Activated effector memory CD4-positive, alpha-beta T cell treated with anti-CD3 and anti-CD28 coated beads, Interleukin-2, amount 50 U/mL, for 16 hours (primary cell): Measurements from ENCODE around the gene COL4A3.

Experiments
- DNase-seq: peaks from one replicate; pipeline ENCODE4 v3.0.0-alpha.2; 2020

The COL4A3 gene

DNA sequence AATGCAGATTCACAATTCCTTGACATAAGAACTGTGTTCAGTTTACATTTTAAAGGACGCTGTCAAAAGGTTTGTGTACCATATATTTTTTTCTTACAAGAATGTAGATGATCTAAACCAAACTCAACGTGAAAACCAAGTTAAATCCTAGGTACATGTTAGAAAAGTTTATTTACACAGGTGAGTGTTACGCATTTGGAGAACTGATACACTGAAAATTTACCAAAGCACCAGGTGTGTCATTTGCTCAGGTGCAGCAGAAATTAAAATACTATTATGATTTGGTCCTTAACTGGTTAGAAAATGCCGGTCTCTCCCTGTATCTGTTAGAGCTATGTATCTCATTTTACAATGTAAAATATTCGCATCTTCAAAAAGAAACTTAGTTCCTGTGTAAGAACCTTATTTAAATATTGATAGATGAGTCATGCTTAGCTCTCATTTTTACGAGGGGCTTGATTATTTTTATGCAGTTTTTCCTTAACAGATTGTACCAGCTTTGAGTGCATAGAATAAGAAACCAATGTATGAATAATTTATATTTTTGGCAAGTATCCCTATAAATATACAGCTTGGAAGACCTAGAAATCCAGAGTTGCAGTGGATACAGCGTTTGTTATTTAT lies 185.7 kb downstream of the COL4A3 start:
- DNase-seq: no peak

DNA sequence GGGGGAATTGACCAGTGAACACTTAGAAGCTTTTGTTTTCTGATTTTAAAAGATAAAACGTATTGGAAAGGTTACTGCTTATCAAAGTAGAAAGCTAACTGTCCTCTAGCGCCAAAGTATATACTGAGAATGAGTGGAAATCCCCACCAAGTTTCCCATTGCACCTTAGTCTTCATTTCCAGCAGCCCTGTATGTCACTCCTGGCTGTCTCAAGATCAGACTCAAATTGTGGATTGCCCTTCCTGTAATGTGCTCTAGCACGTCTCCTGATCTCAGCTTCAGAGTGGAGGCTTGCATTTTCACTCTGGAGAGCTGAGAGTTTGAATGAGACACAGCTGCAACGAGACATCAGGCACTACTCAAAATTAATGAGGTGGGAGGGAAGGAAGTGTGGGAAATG lies 187.2 kb downstream of the COL4A3 start:
- DNase-seq: no peak

DNA sequence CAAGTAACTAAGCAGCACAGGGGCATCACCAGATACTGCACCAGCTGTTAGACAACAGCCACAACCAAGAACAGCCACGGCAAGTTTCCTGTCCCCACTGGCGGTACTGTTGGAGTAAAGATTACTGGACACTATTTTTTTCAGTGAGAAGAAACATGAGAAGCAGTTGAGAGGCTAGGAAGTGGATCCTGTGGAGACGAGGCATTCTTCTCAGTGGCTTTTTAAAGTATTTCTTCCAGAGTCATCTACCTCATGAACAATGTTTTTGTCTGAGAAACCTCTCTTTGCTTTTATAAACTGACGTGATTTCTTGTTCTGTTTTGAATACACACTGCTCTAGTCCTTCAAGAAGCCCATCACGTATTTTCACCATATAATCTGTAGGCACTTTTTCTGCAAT lies 195.9 kb downstream of the COL4A3 start:
- no peak for DNase-seq

DNA sequence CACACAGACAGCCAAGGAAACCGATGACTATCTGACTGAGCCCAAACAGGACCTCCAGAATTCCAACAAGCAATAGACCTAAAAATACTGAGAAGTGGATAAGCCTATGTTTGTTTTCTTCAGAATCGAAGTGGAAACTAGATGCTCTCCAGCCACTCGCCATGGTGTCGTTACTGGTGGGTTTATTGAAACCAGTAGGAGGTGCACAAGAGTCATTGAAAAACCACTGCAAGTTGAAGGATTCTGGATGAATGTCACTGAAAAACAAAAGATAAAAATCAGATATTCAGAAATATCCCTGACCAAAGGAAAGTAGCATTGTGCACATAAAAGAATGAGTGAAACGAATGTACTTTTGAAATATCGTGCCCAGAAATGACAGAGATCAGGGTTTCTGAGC lies 199.3 kb downstream of the COL4A3 start:
- no peak for DNase-seq
